ENCODE measurements around the gene GAREM2.

The GAREM2 gene

DNA sequence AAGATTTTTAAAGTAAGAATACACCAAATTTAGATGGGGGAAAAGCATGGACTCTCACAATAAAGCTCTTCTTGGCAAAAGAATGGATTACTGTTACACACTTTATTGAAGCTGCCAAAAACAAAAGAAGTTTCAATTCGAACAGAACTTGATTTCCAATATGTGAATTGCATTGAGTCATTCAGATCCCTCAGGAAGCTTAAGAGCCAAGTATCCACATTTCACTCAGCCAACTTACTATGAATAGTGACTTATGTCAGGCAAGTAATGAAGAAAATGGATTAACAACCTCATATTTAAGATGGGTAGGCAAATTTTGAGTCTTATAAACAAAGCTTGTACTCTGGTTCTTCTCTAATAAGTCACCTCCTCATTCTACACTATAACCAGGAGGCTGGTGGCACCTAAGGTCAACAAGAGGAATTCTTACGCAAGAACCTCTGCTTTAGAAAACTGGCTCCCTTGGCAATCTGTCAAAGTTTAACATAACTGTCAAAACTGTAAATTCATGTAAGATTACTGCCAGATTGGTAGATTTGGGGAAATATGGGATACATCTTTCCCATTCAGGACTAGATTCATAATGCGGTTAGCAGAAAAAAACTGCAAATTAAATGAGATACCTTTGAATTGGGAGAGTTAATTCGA is 65.5 kb downstream of the GAREM2 start:
- no peak for DNase-seq
